Left ventricle myocardium inferior (tissue), 1 donor: ENCODE measurements around the gene ACTN4. TPM values are rescaled to one million over a fixed set of nuclear protein-coding genes. Genes with fewer than 3 reads are reported as not detected.

Experiments used
- DNase-seq: peaks from one replicate; pipeline ENCODE4 v3.0.0-alpha.2; 2020
- H3K27ac ChIP-seq: fragments of 200-600 bp; replicated peaks from 2 replicates; pipeline ENCODE4 v1.8.0; 2021
- H3K27me3 ChIP-seq: fragments of 200-600 bp; 2 replicates; pipeline ENCODE4 v1.8.0; 2021; ENCODE audit warnings: low read depth
- H3K36me3 ChIP-seq: fragments of 200-600 bp; 2 replicates; pipeline ENCODE4 v1.8.0; 2021
- H3K4me1 ChIP-seq: fragments of 200-600 bp; 2 replicates; pipeline ENCODE4 v1.8.0; 2021
- H3K4me3 ChIP-seq: fragments of 200-600 bp; 2 replicates; pipeline ENCODE4 v1.8.0; 2021; ENCODE audit warnings: mild to moderate bottlenecking, moderate library complexity
- H3K9me3 ChIP-seq: fragments of 200-600 bp; replicated peaks from 2 replicates; pipeline ENCODE4 v1.8.0; 2021
- intact Hi-C: fragments of 100-400 bp; cut with micrococcal nuclease; formaldehyde crosslinking; loops from one replicate; pipeline ENCODE4 v1.11.0; 2022
- total RNA-seq: library from RNA; stranded (reverse); fragmentation: NEBNext Ultra II Directional; extraction: Animal tissue kit (Norgen Biotek cat#: 25700); gene quantifications from one replicate; pipeline ENCODE4 v1.2.1, GENCODE V29; 2021
- TF ChIP-seq, protein P1 (sequence below): fragments of 200-600 bp; IDR thresholded peaks from 2 replicates; pipeline ENCODE4 v1.8.0; 2021; ENCODE audit warnings: antibody characterized with exemption, mild to moderate bottlenecking, borderline replicate concordance
- donor health status: DM: no; HTN: yes; CAD: no; lungs with severe emphysema.

ACTN4 gene
- total RNA-seq, 1 donor from 2014 or later, result 111 TPM

DNA sequence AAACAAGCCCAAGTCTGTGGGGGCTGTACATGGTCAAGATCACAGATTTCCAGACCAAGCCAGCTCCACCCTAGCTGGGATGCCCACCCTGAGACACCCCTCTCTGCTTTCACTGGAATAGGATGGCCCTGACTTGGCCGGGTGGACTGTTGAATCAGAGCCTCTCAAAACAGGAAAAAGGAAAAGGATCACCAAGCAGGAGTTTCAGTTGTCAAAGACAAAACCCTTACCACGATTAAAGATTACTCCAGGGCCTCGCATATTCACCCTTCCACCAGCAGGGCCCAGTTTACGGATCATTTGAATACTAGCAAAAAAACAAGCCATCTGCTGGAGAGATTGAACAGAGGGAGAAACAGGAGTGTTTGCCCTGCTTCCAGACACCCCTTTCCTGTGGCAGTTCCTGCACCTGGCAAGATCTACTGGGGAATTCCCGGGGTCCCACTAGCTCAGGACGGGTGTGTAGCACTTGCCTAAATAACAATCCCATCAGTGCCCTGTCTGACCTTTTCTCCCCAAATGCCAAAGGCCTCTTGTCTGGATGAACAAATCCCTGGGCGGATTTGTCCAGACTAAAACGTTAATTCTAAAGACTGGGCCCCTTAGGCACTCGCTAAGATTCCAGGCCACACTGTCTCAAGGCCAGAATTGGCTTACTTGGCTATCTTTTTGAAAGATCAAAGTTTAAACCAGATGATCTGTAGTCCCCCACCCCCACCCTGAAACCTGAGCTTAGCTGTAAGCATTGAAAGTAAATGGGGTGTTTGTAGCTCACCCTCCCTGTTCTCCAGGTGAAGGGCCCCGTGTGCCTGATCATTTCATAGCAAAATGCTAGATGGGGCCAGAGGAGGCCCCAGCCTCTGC is 38.4 kb downstream of the ACTN4 start:
- Histone ChIP-seq H3K27ac (peak overlapping the region; percentile 91), H3K4me1 (peaks cover 100% of the 10 kb centered on the region), H3K36me3 (peaks cover 5% of the 10 kb centered on the region), H3K27me3 (no peaks in the 10 kb centered on the region), H3K9me3 (no peaks in the 10 kb centered on the region), H3K4me3 (peak overlapping the region; percentile 24)
- DNase-seq, result no peak
- intact Hi-C loops, result no loop called here
- TF ChIP-seq, protein P1, sequence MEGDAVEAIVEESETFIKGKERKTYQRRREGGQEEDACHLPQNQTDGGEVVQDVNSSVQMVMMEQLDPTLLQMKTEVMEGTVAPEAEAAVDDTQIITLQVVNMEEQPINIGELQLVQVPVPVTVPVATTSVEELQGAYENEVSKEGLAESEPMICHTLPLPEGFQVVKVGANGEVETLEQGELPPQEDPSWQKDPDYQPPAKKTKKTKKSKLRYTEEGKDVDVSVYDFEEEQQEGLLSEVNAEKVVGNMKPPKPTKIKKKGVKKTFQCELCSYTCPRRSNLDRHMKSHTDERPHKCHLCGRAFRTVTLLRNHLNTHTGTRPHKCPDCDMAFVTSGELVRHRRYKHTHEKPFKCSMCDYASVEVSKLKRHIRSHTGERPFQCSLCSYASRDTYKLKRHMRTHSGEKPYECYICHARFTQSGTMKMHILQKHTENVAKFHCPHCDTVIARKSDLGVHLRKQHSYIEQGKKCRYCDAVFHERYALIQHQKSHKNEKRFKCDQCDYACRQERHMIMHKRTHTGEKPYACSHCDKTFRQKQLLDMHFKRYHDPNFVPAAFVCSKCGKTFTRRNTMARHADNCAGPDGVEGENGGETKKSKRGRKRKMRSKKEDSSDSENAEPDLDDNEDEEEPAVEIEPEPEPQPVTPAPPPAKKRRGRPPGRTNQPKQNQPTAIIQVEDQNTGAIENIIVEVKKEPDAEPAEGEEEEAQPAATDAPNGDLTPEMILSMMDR, result peak; percentile 59

GRCh38 chr19:38686530-38686888 is 39.1 kb downstream of the ACTN4 start:
- peaks cover 5% of the 10 kb centered on the region for H3K36me3 ChIP-seq
- DNase-seq, result no peak
- TF ChIP-seq, protein P1, result no peak
- H3K27me3 ChIP-seq, result no peaks in the 10 kb centered on the region
- H3K4me1 ChIP-seq, result peaks cover 100% of the 10 kb centered on the region
- intact Hi-C loops, result no loop called here
- H3K9me3 ChIP-seq, result no peaks in the 10 kb centered on the region
- H3K4me3 ChIP-seq, result peak overlapping the region; percentile 24
- peak overlapping the region; percentile 91 for H3K27ac ChIP-seq

GRCh38 chr19:38687837-38688378 is 40.5 kb downstream of the ACTN4 start:
- H3K36me3 ChIP-seq, result peaks cover 5% of the 10 kb centered on the region
- H3K4me1 ChIP-seq, result peaks cover 100% of the 10 kb centered on the region
- H3K27ac ChIP-seq, result peak overlapping the region; percentile 91
- no peaks in the 10 kb centered on the region for H3K27me3 ChIP-seq
- intact Hi-C loops, result no loop called here
- TF ChIP-seq, protein P1, result no peak
- DNase-seq, result no peak
- no peaks in the 10 kb centered on the region for H3K9me3 ChIP-seq
- no peak overlapping the region for H3K4me3 ChIP-seq

- Histone ChIP-seq H3K4me3 (no peak overlapping the region), H3K9me3 (no peaks in the 10 kb centered on the region), H3K36me3 (peaks cover 5% of the 10 kb centered on the region), H3K4me1 (peaks cover 100% of the 10 kb centered on the region), H3K27ac (peak overlapping the region; percentile 91), H3K27me3 (no peaks in the 10 kb centered on the region)
- no peak for DNase-seq
- intact Hi-C loops, result no loop called here
- TF ChIP-seq, protein P1, result no peak
These were observed 42.7 kb downstream of the ACTN4 start for GRCh38 chr19:38690146-38690545.

DNA sequence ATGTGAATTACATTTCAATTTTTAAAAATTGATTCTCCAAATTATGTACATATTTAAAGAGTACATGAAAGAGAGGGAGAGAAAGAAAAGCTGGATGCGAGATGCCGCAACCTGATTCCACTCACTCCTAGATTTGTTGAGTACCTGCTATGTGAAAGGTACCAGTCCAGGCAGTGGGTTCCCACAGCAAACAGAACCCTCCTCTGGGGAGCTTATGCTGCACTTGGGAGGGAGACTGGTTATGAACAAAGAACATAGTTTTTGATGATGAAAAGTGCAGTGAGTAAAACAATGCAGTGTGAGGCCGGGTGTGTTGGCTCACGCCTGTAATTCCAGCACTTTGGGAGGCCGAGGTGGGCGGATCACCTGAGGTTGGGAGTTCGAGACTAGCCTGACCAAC is 43.4 kb downstream of the ACTN4 start:
- intact Hi-C loops, result no loop called here
- peaks cover 100% of the 10 kb centered on the region for H3K4me1 ChIP-seq
- H3K27ac ChIP-seq, result peak overlapping the region; percentile 91
- H3K4me3 ChIP-seq, result no peak overlapping the region
- no peaks in the 10 kb centered on the region for H3K9me3 ChIP-seq
- peaks cover 5% of the 10 kb centered on the region for H3K36me3 ChIP-seq
- TF ChIP-seq, protein P1, result no peak
- H3K27me3 ChIP-seq, result no peaks in the 10 kb centered on the region
- no peak for DNase-seq
